Measurements from ENCODE around the gene ALK.

The ALK gene

DNA sequence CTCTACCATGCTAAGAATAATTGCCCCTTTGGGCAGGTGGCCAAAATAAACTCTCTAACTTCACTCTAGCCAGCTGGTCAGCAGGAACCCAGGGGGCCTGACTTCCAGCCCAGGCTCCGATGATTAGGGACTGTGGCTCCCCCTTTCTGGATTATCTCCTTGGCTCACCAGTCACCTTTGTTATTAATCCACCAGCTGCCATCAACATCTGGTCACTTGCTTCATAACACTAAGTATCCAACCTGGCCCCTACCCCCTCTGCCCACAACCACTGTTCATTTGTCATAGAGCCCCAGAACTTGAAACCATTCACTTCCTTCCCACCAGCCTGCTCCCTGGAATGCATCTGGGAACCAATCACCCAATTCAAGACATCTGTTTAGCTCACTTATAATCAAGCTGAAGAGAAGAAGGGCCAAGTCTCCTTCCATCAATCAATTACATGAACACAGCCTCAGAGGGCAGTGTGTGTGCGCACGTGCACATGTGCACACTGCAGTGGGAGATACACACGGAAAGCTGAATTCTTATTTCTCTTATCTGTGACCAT, 215.1 kb downstream of the ALK start:
- no peak for DNase-seq

GRCh38 chr2:29705616-29706015, 215.8 kb downstream of the ALK start:
- DNase-seq = no peak

- no peak for DNase-seq
Measured at GRCh38 chr2:29703336-29703735, 218.1 kb downstream of the ALK start.

DNA sequence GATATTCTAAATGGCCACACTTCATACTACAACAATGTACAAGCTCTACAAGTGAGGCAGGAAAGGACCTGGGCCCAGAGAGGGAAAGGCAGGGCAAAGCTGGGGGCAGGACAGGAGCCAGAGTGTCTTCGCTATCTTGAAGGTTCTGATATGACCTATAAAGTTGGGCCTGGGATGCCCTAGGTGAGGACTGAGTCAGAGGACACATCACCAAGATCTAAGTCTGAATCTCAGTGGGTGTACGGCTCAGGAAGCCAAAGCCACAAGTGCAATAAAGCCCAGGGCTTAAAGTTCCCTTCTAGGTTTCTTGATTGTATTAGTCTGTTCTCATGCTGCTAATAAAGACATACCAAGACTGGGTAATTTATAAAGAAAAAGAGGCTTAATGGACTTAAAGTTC, 219.1 kb downstream of the ALK start:
- DNase-seq = peak; percentile 3

DNA sequence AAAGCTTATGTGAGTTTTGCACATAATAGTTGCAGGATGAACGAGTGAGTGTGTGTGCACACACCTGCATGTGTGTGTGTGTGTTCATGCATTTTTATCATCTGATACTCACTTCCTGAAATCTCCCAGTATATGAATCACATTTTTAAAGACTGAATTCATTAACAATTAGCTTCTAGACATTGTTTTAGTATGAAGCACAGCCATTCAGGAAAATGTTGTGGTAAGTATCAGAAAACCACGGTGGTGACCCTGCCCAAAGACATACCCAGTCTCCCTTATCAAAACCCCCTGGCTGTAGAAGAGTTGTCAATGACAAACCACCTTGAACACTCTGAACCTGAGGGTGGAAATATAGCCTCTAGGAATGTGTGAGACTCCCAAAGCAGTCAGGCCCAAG, 220.8 kb downstream of the ALK start:
- no peak for DNase-seq

GRCh38 chr2:29699045-29699444, 222.3 kb downstream of the ALK start:
- no peak for DNase-seq

DNA sequence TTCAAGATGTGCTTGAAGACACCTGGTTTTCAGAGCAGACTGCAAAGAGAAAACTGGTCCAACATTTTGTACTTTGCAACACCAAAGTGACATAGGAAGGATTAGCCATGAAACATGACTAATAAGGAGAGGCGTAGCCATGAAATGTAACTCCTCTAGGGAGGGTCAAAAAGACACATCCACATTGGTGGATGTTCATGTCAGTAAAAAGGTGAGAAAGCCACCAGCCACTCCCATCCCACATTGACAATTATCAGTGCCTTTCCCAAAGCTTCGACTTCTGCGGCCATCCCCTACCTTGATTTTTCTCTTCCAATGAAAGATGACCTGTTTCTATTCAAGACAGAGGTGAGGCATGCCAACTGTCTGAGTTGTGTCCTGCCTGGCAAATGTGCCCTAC, 223.2 kb downstream of the ALK start:
- no peak for DNase-seq

GRCh38 chr2:29697715-29698114, 223.7 kb downstream of the ALK start:
- DNase-seq = no peak

- no peak for DNase-seq
Measured at GRCh38 chr2:29697181-29697580, 224.2 kb downstream of the ALK start.

DNA sequence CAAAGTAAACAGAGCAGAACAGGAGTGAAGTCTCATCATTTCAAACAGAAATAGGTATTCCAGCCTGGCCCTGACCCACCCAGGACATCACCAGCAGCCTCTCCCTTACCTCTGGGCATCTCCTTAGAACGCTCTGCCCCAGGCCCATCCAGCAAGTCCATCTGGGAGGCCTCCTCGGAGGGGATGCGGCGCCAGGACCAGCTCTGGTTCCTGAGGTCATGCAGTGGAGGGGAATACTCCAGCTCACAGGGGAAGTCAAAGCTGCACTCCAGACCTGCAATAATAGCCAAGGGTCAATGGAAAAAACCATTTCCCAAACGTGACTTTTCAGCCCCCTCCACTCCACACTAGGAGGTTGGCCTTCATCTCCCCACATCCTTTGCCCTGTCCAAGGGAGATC, 226.6 kb downstream of the ALK start:
- DNase-seq = no peak

- DNase-seq = no peak
Measured at GRCh38 chr2:29691391-29691950, 229.9 kb downstream of the ALK start.

- no peak for DNase-seq
Measured at GRCh38 chr2:29689666-29690065, 231.7 kb downstream of the ALK start.

GRCh38 chr2:29688429-29688828, 233.0 kb downstream of the ALK start:
- no peak for DNase-seq

- DNase-seq = no peak
Measured at GRCh38 chr2:29687121-29687520, 234.3 kb downstream of the ALK start.

DNA sequence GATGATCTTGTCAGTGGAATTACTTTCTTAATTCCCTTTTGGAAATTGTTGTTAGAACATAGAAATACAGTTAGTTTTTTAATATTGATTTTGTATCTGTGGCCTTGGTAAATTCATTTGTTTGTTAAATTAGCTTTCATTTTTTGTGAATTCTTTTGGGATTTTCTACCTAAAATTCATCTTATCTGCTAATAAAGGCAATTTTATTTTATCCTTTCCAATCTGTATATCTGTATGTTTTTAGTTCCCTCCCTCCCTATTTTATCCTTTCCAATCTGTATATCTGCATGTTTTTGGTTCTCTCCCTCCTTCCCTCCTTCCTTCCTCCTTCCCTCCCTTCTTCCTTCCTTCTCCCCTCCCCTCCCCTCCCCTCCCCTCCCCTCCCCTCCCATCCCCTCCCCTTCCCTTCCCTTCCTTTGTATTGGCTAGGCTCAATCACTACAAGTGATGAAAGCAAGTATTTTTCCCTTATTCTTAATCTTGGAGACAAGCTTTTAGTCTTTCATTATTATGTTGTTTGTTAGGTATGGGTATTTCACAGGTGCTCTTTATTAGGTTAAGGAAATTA, 244.4 kb downstream of the ALK start:
- no peak for DNase-seq

DNA sequence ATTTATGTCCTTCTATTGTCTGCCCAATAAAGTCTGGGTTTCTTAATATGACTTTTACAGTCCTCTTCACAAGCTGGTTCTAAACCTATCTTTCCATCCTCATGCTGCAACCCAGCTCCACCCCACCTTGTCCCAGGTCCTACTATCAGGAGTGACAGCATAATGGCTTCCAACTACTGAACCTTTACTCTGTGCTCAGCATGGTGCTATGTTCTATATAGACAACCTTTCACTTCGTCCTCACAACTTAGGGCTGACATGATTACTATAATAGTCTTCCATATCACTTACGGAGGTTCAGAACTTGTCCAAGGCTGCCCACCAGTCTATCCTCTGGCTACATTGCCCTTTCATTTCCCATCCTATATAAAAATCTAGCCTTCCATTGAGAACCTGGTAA, 256.8 kb downstream of the ALK start:
- DNase-seq = no peak

GRCh38 chr2:29663268-29663667, 258.1 kb downstream of the ALK start:
- no peak for DNase-seq

- DNase-seq = no peak
Measured at GRCh38 chr2:29662861-29663260, 258.5 kb downstream of the ALK start.

DNA sequence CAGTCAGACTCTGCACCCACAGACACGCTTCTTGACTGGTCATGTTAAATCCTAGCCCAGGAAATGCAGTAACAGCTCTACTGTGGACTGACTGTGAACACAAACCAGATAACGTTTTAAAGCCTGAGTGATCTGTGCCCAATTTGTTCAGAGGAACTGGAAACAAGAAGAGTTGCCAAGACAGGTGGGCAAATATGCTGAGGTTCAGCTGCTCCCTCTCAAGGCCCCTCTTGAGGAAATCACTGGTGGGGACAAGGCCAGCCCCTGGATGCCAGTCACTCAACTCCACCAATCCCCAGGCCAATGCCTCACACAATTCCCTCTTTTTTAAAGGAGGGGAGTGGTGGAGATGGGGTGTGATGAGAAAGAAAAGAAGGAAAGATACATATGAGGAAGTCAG, 261.2 kb downstream of the ALK start:
- DNase-seq = no peak

- no peak for DNase-seq
Measured at GRCh38 chr2:29659178-29659577, 262.2 kb downstream of the ALK start.

GRCh38 chr2:29657674-29658073, 263.7 kb downstream of the ALK start:
- no peak for DNase-seq

DNA sequence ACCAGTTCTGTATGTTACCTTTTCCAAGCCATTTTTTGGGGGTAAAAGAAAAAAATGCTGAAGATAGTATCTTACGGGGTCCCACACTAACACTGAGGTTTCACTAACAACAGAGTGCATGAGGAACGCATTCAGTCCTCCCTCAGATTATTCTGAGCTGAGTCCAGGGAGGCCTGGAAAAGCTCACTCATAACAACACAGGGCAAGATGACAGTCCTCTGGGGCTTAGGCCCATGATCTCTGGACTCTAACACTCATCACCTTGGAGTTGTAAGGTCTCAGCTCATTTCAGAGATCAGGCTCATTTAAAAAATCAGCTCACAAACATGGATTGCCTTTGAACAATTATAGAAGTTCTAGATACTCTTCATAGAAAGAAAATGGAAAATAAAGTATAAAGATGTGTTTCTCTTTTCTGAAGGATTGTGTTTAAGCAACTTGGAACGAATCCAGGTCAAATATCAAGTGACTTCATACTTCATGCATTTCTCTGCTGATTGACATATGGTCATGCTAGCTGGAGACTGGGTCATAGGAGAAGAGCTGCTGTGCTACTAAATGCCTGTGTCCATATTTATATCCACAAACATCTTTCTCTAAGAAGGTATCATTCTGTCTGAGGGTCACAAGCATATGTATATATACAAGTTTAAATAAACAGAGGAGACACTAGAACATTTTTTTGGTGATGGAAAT, 265.8 kb downstream of the ALK start:
- no peak for DNase-seq

GRCh38 chr2:29650631-29651097, 270.7 kb downstream of the ALK start:
- no peak for DNase-seq

GRCh38 chr2:29644949-29645348, 276.4 kb downstream of the ALK start:
- no peak for DNase-seq

Measured in activated CD4-positive, alpha-beta T cell treated with anti-CD3 and anti-CD28 coated beads, Interleukin-10, Interleukin-2, amounts not matched to agents 100 ng/mL and 50 ng/mL, durations not matched to agents 16 hours and 8 hours (primary cell).